Type B pancreatic cell (in vitro differentiated cells): ENCODE results near the gene PUS10. TPM values are rescaled to one million over a fixed set of nuclear protein-coding genes. Genes with fewer than 3 reads are reported as not detected.

ENCODE experiments used
- DNase-seq: peaks from one replicate; pipeline ENCODE4 v3.0.0; 2021; ENCODE audit warnings: mixed read lengths; ENCODE audit not compliant: unreplicated experiment; ENCODE audit errors: extremely low spot score
- H3K27ac Mint-ChIP-seq: 2 replicates; pipeline ENCODE4 v1.8.0; 2021; ENCODE audit warnings: mild to moderate bottlenecking, mixed read lengths
- H3K27me3 Mint-ChIP-seq: 2 replicates; pipeline ENCODE4 v1.8.0; 2021; ENCODE audit warnings: mixed read lengths
- H3K36me3 Mint-ChIP-seq: 2 replicates; pipeline ENCODE4 v1.8.0; 2021; ENCODE audit warnings: mixed read lengths
- H3K4me1 Mint-ChIP-seq: one replicate; pipeline ENCODE4 v1.8.0; 2021; ENCODE audit warnings: mixed read lengths; ENCODE audit not compliant: unreplicated experiment
- H3K4me3 Mint-ChIP-seq: 2 replicates; pipeline ENCODE4 v1.8.0; 2021; ENCODE audit warnings: mild to moderate bottlenecking, mixed read lengths
- H3K9me3 Mint-ChIP-seq: 2 replicates; pipeline ENCODE4 v1.8.0; 2021; ENCODE audit warnings: mixed read lengths
- CTCF ChIP-seq: fragments of 200-600 bp; sonication (generic); conservative IDR thresholded peaks from 2 replicates; pipeline ENCODE4 v1.5.0; 2021; ENCODE audit warnings: antibody characterized with exemption, mild to moderate bottlenecking
- total RNA-seq: library from RNA; stranded (reverse); gene quantifications from 2 replicates; pipeline ENCODE4 v1.2.1, GENCODE V29; 2021; ENCODE audit warnings: low replicate concordance

PUS10 gene
- total RNA-seq, 1 donor from 2014 or later, result 6.3 TPM

- H3K27ac Mint-ChIP-seq, result no peak overlapping the region
- peaks cover 17% of the 10 kb centered on the region for H3K36me3 Mint-ChIP-seq
- no peaks in the 10 kb centered on the region for H3K27me3 Mint-ChIP-seq
- H3K4me1 Mint-ChIP-seq, result peaks cover 4% of the 10 kb centered on the region
- DNase-seq, result no peak
- H3K9me3 Mint-ChIP-seq, result no peaks in the 10 kb centered on the region
- no peak overlapping the region for H3K4me3 Mint-ChIP-seq
- no peak for TF ChIP-seq CTCF
Measured at GRCh38 chr2:60954139-60954538, 63.9 kb downstream of the PUS10 start.

- peaks cover 26% of the 10 kb centered on the region for H3K36me3 Mint-ChIP-seq
- H3K4me1 Mint-ChIP-seq, result no peaks in the 10 kb centered on the region
- DNase-seq, result no peak
- no peak overlapping the region for H3K4me3 Mint-ChIP-seq
- TF ChIP-seq CTCF, result no peak
- H3K27me3 Mint-ChIP-seq, result no peaks in the 10 kb centered on the region
- no peaks in the 10 kb centered on the region for H3K9me3 Mint-ChIP-seq
- H3K27ac Mint-ChIP-seq, result no peak overlapping the region
Measured at GRCh38 chr2:60948926-60949579, 69.0 kb downstream of the PUS10 start.

GRCh38 chr2:60948161-60948560 is 69.9 kb downstream of the PUS10 start:
- TF ChIP-seq CTCF, result no peak
- Mint-ChIP-seq H3K4me3 (no peak overlapping the region), H3K27ac (no peak overlapping the region), H3K27me3 (no peaks in the 10 kb centered on the region), H3K36me3 (peaks cover 17% of the 10 kb centered on the region), H3K9me3 (no peaks in the 10 kb centered on the region), H3K4me1 (no peaks in the 10 kb centered on the region)
- DNase-seq, result no peak

- Mint-ChIP-seq H3K9me3 (no peaks in the 10 kb centered on the region), H3K27me3 (no peaks in the 10 kb centered on the region), H3K4me1 (no peaks in the 10 kb centered on the region), H3K36me3 (peaks cover 17% of the 10 kb centered on the region), H3K4me3 (no peak overlapping the region), H3K27ac (peak overlapping the region; percentile 77)
- DNase-seq, result no peak
- no peak for TF ChIP-seq CTCF
Measured at GRCh38 chr2:60947056-60947455, 71.0 kb downstream of the PUS10 start.

GRCh38 chr2:60945341-60945740 is 72.7 kb downstream of the PUS10 start:
- TF ChIP-seq CTCF, result no peak
- H3K4me1 Mint-ChIP-seq, result no peaks in the 10 kb centered on the region
- H3K27ac Mint-ChIP-seq, result no peak overlapping the region
- H3K36me3 Mint-ChIP-seq, result peaks cover 11% of the 10 kb centered on the region
- no peak for DNase-seq
- no peak overlapping the region for H3K4me3 Mint-ChIP-seq
- H3K9me3 Mint-ChIP-seq, result no peaks in the 10 kb centered on the region
- H3K27me3 Mint-ChIP-seq, result no peaks in the 10 kb centered on the region
